Ovary (tissue), 9 donors: Measurements from ENCODE around the gene TXNRD2. TPM values are rescaled to one million over a fixed set of nuclear protein-coding genes. Genes with fewer than 3 reads are reported as not detected.

Source experiments
- DNase-seq, 5 donors: peaks; one replicate each; pipeline ENCODE4 v3.0.0-alpha.2; 2019 to 2020
- H3K27ac ChIP-seq, 2 donors: fragments of 200-600 bp; one replicate each; pipeline versions ENCODE4 v1.5.1 to v1.8.0; 2019 to 2022
- H3K27me3 ChIP-seq: fragments of 200-600 bp; one replicate; pipeline ENCODE4 v1.8.0; 2022
- H3K36me3 ChIP-seq: fragments of 200-600 bp; sonication (generic); one replicate; pipeline ENCODE4 v1.5.1; 2019
- H3K4me1 ChIP-seq: one replicate; pipeline ENCODE4 v1.8.1; 2013; ENCODE audit warnings: mild to moderate bottlenecking, moderate library complexity; ENCODE audit not compliant: insufficient read depth
- H3K4me3 ChIP-seq: fragments of 200-600 bp; sonication (generic); one replicate; pipeline ENCODE4 v1.5.1; 2017
- H3K9me3 ChIP-seq, 2 donors: fragments of 200-600 bp in 1 of 2; sonication (generic) in 1 of 2; one replicate each; pipeline versions ENCODE4 v1.5.1 to v1.8.1; 2013 to 2019; ENCODE audit warnings: mild to moderate bottlenecking in 1 of 2, moderate library complexity in 1 of 2
- CTCF ChIP-seq, 3 donors: fragments of 450-650 bp in 2 of 3; fragments of 200-600 bp in 1 of 3; IDR thresholded peaks; one replicate each; pipeline versions ENCODE4 v1.5.1 to v1.8.0; 2016 to 2022; ENCODE audit warnings: antibody characterized with exemption in 3 of 3, mild to moderate bottlenecking in 1 of 3
- EP300 ChIP-seq: sonication (generic); formaldehyde crosslinking; IDR thresholded peaks from one replicate; pipeline ENCODE4 v1.6.1; 2017; ENCODE audit warnings: antibody characterized with exemption
- POLR2A ChIP-seq: fragments of 450-650 bp; IDR thresholded peaks from one replicate; pipeline ENCODE4 v1.6.1; 2017; ENCODE audit warnings: antibody characterized with exemption, mild to moderate bottlenecking, moderate library complexity
- WGBS, 3 donors: extraction: QIAGEN DNeasy Blood & Tissue Kit in 1 of 3; methylation state at CpG; one replicate each; pipeline versions ENCODE4 v1.1.5 to v1.1.7; 2013 to 2017; 5-methylcytosine and 5-hydroxymethylcytosine counted together
- intact Hi-C, 4 donors: fragments of 100-400 bp; cut with DNase I; formaldehyde crosslinking; loops; one replicate each; pipeline versions ENCODE4 v1.11.0 to v1.15.1; 2022 to 2023
- polyA plus RNA-seq, 2 donors: library from polyadenylated mRNA; stranded (reverse); fragments of 200-250 nt in 1 of 2; fragments of 350-450 nt in 1 of 2; fragmentation: Illumina TruSeq in 1 of 2; extraction: RNeasy Lipid Tissue Mini Kit (QIAGEN cat#74804) in 1 of 2; gene quantifications; one replicate each; pipeline ENCODE4 v1.2.3, GENCODE V29; 2013 to 2014
- total RNA-seq, 7 donors: library from RNA; depleted of rRNA in 2 of 7; stranded (reverse); fragments of >200 nt in 2 of 7; fragmentation: NEBNext Ultra II Directional in 3 of 7; extraction: Animal tissue kit (Norgen Biotek cat#: 25700) in 3 of 7; gene quantifications; one replicate each; pipeline versions ENCODE4 v1.1.0 to v1.2.4, GENCODE V29; 2016 to 2023
- donor health status: DM: no; HTN: no; CAD: no; lungs with moderate emphysema.
- donor health status: DM: no; HTN: no; CAD: no.
- donor health status: Bipolar disorder and iron deficiency.
- donor health status: DM: yes; HTN: yes; CAD: no.
- donor health status: DM: no; HTN: no; CAD: no.
- donor health status: DM: yes; HTN: yes; CAD: no.

The TXNRD2 gene
- total and polyA plus RNA-seq, 9 donors, result 21.3 to 37.8 (median 26.9) TPM

GRCh38 chr22:19964701-19965386, 23.2 kb upstream of the TXNRD2 start:
- no peaks in the 10 kb centered on the region for H3K27me3 ChIP-seq
- H3K36me3 ChIP-seq, result no peaks in the 10 kb centered on the region
- WGBS, 3 donors, result 92 to 95% (median 93%) methylated on average over 15 of the region's 15 CpGs
- H3K4me1 ChIP-seq, result peaks cover 4% of the 10 kb centered on the region
- no peak overlapping the region for H3K27ac ChIP-seq
- H3K9me3 ChIP-seq, result no peaks in the 10 kb centered on the region
- TF ChIP-seq CTCF (IDR thresholded peaks at IDR 0.05) (no peak), POLR2A (no peak), EP300 (no peak)
- intact Hi-C loops, result loop anchor here in 1 of 4 donors (10.0 kb wide), 1 partner anchor 150 kb away; the partner anchor contains the start of genes RANBP1 and TRMT2A
- no peak for DNase-seq
- no peak overlapping the region for H3K4me3 ChIP-seq

- Histone ChIP-seq H3K27me3 (no peaks in the 10 kb centered on the region), H3K4me1 (peaks cover 7% of the 10 kb centered on the region), H3K36me3 (no peaks in the 10 kb centered on the region), H3K9me3 (no peaks in the 10 kb centered on the region), H3K27ac (no peak overlapping the region), H3K4me3 (no peak overlapping the region)
- 86 to 92% (median 87%) methylated on average over 12 of the region's 12 CpGs for WGBS, 3 donors
- TF ChIP-seq EP300 (no peak), POLR2A (no peak), CTCF (IDR thresholded peaks at IDR 0.05) (no peak)
- no peak for DNase-seq
- intact Hi-C loops, result loop anchor here in 1 of 4 donors (10.0 kb wide), 1 partner anchor 151 kb away; the partner anchor contains the start of genes RANBP1 and TRMT2A
Measured at GRCh38 chr22:19963863-19964642, 22.4 kb upstream of the TXNRD2 start.

- no peaks in the 10 kb centered on the region for H3K9me3 ChIP-seq
- H3K4me3 ChIP-seq, result no peak overlapping the region
- no peak overlapping the region for H3K27ac ChIP-seq
- intact Hi-C loops, result loop anchor here in 1 of 4 donors (10.0 kb wide), 1 partner anchor 152 kb away; the partner anchor contains the start of genes RANBP1 and TRMT2A
- no peaks in the 10 kb centered on the region for H3K27me3 ChIP-seq
- no peaks in the 10 kb centered on the region for H3K36me3 ChIP-seq
- H3K4me1 ChIP-seq, result peaks cover 7% of the 10 kb centered on the region
- DNase-seq, result no peak
- TF ChIP-seq POLR2A, result no peak
- no peak for TF ChIP-seq CTCF (IDR thresholded peaks at IDR 0.05)
- no peak for TF ChIP-seq EP300
- WGBS, 3 donors, result 78 to 82% (median 80%) methylated on average over 30 of the region's 30 CpGs
Measured at GRCh38 chr22:19962909-19963806, 21.5 kb upstream of the TXNRD2 start.
